ENCODE data around the gene PGS1.

- no peak for TF ChIP-seq CTCF (IDR thresholded peaks at IDR 0.05; ENCODE audit: low read depth, low read length)
- no peak for TF ChIP-seq MAX (IDR thresholded peaks at IDR 0.05; ENCODE audit: low read depth, low read length)
- TF ChIP-seq POLR2A (IDR thresholded peaks at IDR 0.05; ENCODE audit: extremely low read depth, insufficient read length) = no peak
These were observed 88.6 kb downstream of the PGS1 start for GRCh38 chr17:78466786-78467715.
